Activated CD4-positive, alpha-beta T cell treated with anti-CD3 and anti-CD28 coated beads, Interleukin-2, Interleukin-6, amounts not matched to agents 100 ng/mL and 50 ng/mL, durations not matched to agents 16 hours and 8 hours (primary cell): ENCODE data around the gene NR2E1.
A peak's percentile ranks its signal among the peaks of the same experiment; 100 is the strongest.

Experiments
- DNase-seq: peaks from one replicate; pipeline ENCODE4 v3.0.0-alpha.2; 2020

The NR2E1 gene

DNA sequence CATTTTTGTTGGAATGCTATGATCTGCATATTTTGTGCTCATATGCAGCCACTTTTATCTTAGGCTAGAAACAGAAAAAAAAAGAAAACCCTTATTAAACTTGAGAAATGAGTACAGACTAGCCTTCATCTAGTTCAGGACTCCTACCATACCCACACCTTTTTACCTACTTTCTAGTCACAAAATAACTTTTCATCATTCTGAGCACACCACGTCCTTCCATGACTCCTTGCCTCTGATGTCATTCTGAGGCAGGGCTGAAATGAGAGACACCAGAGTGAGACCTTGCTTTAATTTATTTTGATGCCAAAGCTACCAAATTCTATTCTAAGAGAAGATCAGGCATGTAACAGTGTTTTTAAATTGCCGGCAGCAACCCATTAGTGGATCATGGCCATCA is 56.2 kb downstream of the NR2E1 start:
- DNase-seq = peak; percentile 5

DNA sequence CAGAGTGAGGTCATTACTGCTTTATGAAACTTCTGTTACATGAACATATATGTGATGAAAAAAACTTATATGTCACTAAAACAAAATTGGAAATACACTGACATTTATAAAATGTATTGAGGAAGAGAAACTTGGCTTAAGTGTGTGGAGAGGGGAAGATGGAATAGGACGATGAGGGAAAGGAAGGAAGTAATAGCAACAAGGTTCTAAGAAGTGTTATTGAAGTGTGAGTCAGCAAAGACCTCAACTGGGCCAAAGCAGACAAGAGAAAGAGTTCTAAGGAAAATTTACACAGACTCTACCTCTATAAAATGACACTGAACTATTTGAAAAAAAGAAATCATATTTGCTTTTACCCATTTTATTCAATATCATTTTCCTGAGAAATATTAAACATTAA is 56.7 kb downstream of the NR2E1 start:
- DNase-seq = peak; percentile 4

DNA sequence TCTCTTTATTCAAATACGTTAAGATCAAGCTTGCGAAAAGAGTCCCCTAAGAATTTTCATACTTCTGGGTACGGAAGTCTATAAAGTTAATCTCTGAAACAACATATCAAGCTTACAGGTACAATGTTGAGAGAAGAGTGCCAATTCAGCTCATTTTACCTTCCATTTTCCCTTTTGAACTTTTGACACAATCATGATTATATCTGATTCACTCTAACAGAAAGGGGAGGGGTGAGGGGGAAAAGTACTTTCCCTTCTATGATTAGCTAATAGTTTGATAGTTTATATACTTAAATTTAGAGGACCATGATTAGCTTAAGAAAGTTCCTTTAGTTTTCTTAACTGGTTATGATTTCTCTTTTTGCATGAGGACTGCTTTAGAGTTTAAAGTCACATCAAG is 61.5 kb downstream of the NR2E1 start:
- DNase-seq = no peak

GRCh38 chr6:108228416-108228815 is 62.6 kb downstream of the NR2E1 start:
- no peak for DNase-seq

DNA sequence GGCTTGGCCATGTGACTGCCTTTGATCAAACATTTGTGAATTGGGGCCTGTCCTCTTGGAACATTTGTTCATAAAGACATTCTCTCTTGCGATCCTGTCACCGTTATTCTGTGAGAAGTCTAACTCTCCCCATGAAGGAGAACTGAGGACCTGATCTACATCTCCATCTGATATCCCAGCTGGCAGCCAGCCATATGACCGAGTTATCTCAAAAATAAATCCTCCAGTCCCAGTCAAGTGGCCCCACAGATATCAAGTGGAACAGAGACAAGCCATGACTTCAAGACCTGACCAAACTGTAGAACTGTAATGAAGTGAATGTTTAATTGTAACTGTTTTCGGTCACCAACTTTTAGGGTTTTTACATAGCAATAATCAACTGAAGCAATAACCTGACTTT is 69.3 kb downstream of the NR2E1 start:
- DNase-seq = no peak

- DNase-seq = no peak
These were observed 71.0 kb downstream of the NR2E1 start for GRCh38 chr6:108236791-108237190.

DNA sequence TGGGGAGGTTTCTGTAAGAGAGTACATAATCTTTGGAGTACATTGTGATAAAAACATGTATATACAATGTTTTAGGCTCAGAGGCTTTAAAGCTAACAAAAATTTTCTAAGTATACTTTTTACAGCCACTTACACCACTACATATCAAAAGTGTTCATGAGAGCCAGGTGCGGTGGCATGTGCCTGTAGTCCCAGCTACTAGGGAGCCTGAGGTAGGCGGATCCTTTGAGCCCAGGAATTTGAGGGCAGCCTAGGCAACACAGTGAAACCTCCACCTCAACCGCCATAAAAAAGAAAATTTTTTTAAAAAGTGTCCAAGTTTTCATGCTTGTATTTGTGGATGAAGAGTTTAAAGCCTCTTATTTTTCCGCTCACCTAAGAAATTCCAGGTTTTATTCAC is 72.5 kb downstream of the NR2E1 start:
- no peak for DNase-seq
